Esophagus muscularis mucosa (tissue), 4 donors: ENCODE data around the gene TRIP11. TPM values are rescaled to one million over a fixed set of nuclear protein-coding genes. Genes with fewer than 3 reads are reported as not detected.

Experiments used
- DNase-seq: peaks from one replicate; pipeline ENCODE4 v3.0.0-alpha.2; 2017; ENCODE audit errors: extremely low spot score
- H3K27ac ChIP-seq, 4 donors: fragments of 200-600 bp; sonication (generic); replicated peaks in 1 of 4; 1 replicate in 3 of 4; 2 replicates in 1 of 4; pipeline ENCODE4 v1.5.1; 2016 to 2019; ENCODE audit warnings: mild to moderate bottlenecking in 1 of 4
- H3K27me3 ChIP-seq, 4 donors: fragments of 200-600 bp; sonication (generic); one replicate each; pipeline versions ENCODE4 v1.5.1 to v1.6.0; 2016 to 2019
- H3K36me3 ChIP-seq, 4 donors: fragments of 200-600 bp; sonication (generic); one replicate each; pipeline ENCODE4 v1.5.1; 2016 to 2019
- H3K4me1 ChIP-seq, 4 donors: fragments of 200-600 bp; sonication (generic); one replicate each; pipeline ENCODE4 v1.5.1; 2016 to 2019
- H3K4me3 ChIP-seq, 4 donors: fragments of 200-600 bp; sonication (generic); 1 replicate in 2 of 4; 2 replicates in 2 of 4; pipeline ENCODE4 v1.5.1; 2016 to 2019; ENCODE audit warnings: mild to moderate bottlenecking in 4 of 4, moderate library complexity in 1 of 4
- H3K9me3 ChIP-seq, 4 donors: fragments of 200-600 bp; sonication (generic); 1 replicate in 3 of 4; 2 replicates in 1 of 4; pipeline ENCODE4 v1.5.1; 2016 to 2019
- EP300 ChIP-seq: sonication (generic); formaldehyde crosslinking; IDR thresholded peaks from one replicate; pipeline ENCODE4 v1.6.1; 2017; ENCODE audit warnings: antibody characterized with exemption
- POLR2A ChIP-seq: fragments of 450-650 bp; IDR thresholded peaks from one replicate; pipeline ENCODE4 v1.6.1; 2017; ENCODE audit warnings: antibody characterized with exemption, moderate library complexity, mild to moderate bottlenecking, low read depth
- POLR2AphosphoS5 ChIP-seq, 2 donors: sonication (generic); formaldehyde crosslinking; IDR thresholded peaks; one replicate each; pipeline ENCODE4 v1.6.1; 2017; ENCODE audit warnings: antibody characterized with exemption in 2 of 2
- whole genome bisulfite sequencing: methylation state at CpG from one replicate; pipeline ENCODE4 v1.1.5; 2018; 5-methylcytosine and 5-hydroxymethylcytosine counted together
- intact Hi-C: fragments of 100-400 bp; cut with DNase I; formaldehyde crosslinking; loops from one replicate; pipeline ENCODE4 v1.15.1; 2023
- total RNA-seq, 4 donors: library from RNA; depleted of rRNA; stranded (reverse); fragments of >200 nt; gene quantifications; one replicate each; pipeline versions ENCODE4 v1.1.0 to v1.2.1, GENCODE V29; 2016
- TF ChIP-seq, protein P1 (sequence below), 3 experiments: fragments of 200-600 bp in 2 of 3; fragments of 450-650 bp in 1 of 3; sonication (generic) in 2 of 3; IDR thresholded peaks; one replicate each; pipeline ENCODE4 v1.5.1; 2017 to 2019; ENCODE audit warnings: antibody characterized with exemption in 3 of 3, mild to moderate bottlenecking in 2 of 3, moderate library complexity in 1 of 3

Gene TRIP11
- total RNA-seq, 4 donors from 2014 or later, result 24.0 to 36.2 (median 29.6) TPM

DNA sequence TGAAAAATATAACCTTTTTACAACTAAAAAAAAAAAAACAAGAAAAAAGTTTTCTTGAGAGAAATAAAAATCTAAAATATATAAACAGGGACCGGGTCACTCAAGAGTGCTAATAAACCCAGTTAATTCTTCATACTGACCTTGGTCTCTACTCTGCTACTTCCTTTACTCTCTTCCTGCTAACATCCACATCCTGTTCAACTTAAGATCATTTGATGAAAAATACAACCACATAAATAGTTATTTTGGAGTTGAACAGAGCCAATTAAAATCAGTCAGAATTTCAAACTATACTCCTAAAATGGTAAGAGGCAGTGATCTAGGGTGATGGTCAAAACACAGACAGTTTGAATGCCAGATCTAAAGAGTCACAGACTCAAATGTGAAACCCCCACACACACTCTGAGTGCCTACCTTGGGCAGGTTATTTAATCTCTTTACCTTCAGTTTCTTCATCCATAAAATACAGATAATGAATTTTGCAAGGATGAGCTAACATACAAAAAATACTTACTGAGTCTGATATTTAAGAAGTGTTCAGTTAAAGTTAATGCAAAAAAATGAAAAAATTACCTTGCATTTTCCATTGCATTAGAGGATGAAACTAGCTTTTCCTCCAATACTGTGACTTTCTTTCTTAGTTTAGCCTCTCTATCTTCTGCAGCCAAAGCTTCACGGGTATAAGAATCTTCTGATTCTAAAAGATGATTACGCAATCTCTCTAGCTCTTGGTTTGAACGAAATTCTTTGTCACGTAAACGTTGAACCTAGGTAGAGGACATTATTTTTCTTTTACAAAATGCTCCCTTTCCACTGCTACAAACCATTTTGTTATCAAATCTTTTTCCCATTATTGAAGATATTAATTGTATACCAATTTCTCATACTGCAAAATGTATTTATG is 40.9 kb downstream of the TRIP11 start:
- 71% methylated on average over 6 of the region's 6 CpGs for WGBS
- Histone ChIP-seq H3K27me3 (no peaks in the 10 kb centered on the region), H3K27ac (no peak overlapping the region), H3K4me1 (peaks cover 5 to 21% (median 16%) of the 10 kb centered on the region in 4 donors), H3K9me3 (no peaks in the 10 kb centered on the region), H3K4me3 (no peak overlapping the region), H3K36me3 (peaks cover 4 to 49% (median 34%) of the 10 kb centered on the region in 4 donors)
- no peak for DNase-seq
- TF ChIP-seq EP300, result no peak
- TF ChIP-seq, protein P1, sequence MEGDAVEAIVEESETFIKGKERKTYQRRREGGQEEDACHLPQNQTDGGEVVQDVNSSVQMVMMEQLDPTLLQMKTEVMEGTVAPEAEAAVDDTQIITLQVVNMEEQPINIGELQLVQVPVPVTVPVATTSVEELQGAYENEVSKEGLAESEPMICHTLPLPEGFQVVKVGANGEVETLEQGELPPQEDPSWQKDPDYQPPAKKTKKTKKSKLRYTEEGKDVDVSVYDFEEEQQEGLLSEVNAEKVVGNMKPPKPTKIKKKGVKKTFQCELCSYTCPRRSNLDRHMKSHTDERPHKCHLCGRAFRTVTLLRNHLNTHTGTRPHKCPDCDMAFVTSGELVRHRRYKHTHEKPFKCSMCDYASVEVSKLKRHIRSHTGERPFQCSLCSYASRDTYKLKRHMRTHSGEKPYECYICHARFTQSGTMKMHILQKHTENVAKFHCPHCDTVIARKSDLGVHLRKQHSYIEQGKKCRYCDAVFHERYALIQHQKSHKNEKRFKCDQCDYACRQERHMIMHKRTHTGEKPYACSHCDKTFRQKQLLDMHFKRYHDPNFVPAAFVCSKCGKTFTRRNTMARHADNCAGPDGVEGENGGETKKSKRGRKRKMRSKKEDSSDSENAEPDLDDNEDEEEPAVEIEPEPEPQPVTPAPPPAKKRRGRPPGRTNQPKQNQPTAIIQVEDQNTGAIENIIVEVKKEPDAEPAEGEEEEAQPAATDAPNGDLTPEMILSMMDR (IDR thresholded peaks at IDR 0.05), result no peak
- no peak for TF ChIP-seq POLR2AphosphoS5 (IDR thresholded peaks at IDR 0.05)
- TF ChIP-seq POLR2A, result no peak
- intact Hi-C loops, result loop anchor here (5.0 to 10.0 kb wide), 3 partner anchors 54 to 347 kb away; partner anchors contain the start of gene FBLN5

DNA sequence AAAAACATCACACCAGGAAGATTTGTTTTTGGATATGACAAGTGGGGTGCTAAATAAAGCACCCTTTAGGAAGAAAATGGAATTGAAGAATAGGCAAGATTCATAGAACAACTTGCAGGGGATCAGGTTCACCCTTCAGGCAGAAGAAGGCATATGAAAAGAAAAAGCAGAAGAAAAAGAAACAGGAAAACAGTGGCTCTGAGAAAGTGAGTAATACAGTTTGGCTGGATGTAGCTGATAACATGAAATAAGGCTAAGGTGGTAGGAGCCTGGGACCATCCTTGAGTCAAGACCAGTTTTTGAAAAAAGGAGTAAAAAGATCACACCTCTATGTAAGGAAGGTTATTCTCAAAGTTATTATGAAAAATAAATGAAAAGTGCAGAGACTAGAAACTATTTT is 42.4 kb downstream of the TRIP11 start:
- no peaks in the 10 kb centered on the region for H3K27me3 ChIP-seq
- intact Hi-C loops, result loop anchor here (5.0 to 10.0 kb wide), 3 partner anchors 53 to 345 kb away; partner anchors contain the start of gene FBLN5
- TF ChIP-seq, protein P1 (IDR thresholded peaks at IDR 0.05), result no peak
- TF ChIP-seq POLR2AphosphoS5 (IDR thresholded peaks at IDR 0.05), result no peak
- no peak for TF ChIP-seq POLR2A
- TF ChIP-seq EP300, result no peak
- H3K4me3 ChIP-seq, result no peak overlapping the region
- no peak overlapping the region for H3K27ac ChIP-seq
- no peak for DNase-seq
- peaks cover 5 to 21% (median 16%) of the 10 kb centered on the region in 4 donors for H3K4me1 ChIP-seq
- peaks cover 17 to 62% (median 38%) of the 10 kb centered on the region in 4 donors for H3K36me3 ChIP-seq
- H3K9me3 ChIP-seq, result no peaks in the 10 kb centered on the region

DNA sequence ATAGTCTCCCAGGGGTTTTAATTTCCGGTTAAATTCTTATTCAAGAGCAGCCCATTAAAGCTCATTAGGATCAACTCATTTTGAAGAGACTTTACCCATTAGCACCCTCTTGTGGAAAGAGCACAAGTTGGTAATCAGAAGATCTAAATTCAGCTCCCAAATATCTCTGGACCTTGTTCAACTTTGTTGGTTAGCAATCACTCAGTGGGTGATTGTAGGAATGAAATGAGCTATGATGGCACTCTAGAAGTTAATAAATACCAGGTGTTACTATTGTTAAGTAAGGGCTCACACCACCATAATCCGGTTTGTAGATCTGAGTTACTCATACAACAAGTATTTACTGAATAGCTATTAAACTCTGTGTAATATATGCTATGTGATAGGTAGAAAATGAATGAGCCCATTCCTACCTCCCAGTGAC is 42.9 kb downstream of the TRIP11 start:
- no peak for TF ChIP-seq POLR2AphosphoS5 (IDR thresholded peaks at IDR 0.05)
- TF ChIP-seq POLR2A, result no peak
- TF ChIP-seq, protein P1 (IDR thresholded peaks at IDR 0.05), result peak; percentile 62 to 66 (median 64)
- intact Hi-C loops, result loop anchor here (5.0 to 10.0 kb wide), 3 partner anchors 52 to 345 kb away; partner anchors contain the start of gene FBLN5
- WGBS, result 35% methylated on average over 2 of the region's 2 CpGs
- DNase-seq, result no peak
- Histone ChIP-seq H3K27me3 (no peaks in the 10 kb centered on the region), H3K27ac (no peak overlapping the region), H3K4me1 (peaks cover 5 to 21% (median 16%) of the 10 kb centered on the region in 4 donors), H3K4me3 (no peak overlapping the region), H3K36me3 (peaks cover 22 to 67% (median 43%) of the 10 kb centered on the region in 4 donors), H3K9me3 (no peaks in the 10 kb centered on the region)

DNA sequence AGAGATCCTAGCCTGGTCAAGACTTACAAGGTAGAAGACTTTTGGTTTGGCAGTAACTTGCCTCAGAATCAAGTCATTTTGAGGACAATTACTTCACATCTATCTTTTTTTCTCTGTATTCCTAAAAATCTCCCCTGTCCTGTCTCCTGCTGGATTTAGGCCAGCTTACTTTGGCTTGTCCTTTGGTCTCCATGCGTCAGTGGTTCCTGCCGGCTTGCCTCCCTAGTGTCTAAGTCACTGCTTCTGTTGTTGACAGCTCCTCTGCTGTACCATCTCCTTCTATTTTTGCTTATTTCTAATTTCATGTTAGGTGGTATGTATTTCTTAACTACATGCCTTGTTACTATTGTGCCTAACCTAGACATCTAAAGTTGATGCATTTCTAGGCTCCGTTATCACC is 52.7 kb downstream of the TRIP11 start:
- intact Hi-C loops, result no loop called here
- peaks cover 7 to 24% (median 22%) of the 10 kb centered on the region in 4 donors for H3K4me1 ChIP-seq
- H3K4me3 ChIP-seq, result no peak overlapping the region
- H3K36me3 ChIP-seq, result peaks cover 16 to 61% (median 40%) of the 10 kb centered on the region in 4 donors
- no peak overlapping the region for H3K27ac ChIP-seq
- H3K9me3 ChIP-seq, result no peaks in the 10 kb centered on the region
- H3K27me3 ChIP-seq, result no peaks in the 10 kb centered on the region
- no peak for DNase-seq
- TF ChIP-seq EP300 (no peak), POLR2A (no peak), POLR2AphosphoS5 (IDR thresholded peaks at IDR 0.05) (no peak)
- TF ChIP-seq, protein P1 (IDR thresholded peaks at IDR 0.05), result no peak
- WGBS, result 93% methylated on average over 3 of the region's 3 CpGs
